Calu3 (cell line): ENCODE results near the gene FKBP1B. TPM values are rescaled to one million over a fixed set of nuclear protein-coding genes. Genes with fewer than 3 reads are reported as not detected.
A peak's percentile ranks its signal among the peaks of the same experiment; 100 is the strongest.

Experiments
- Bru-seq: library from RNA; stranded (reverse); fragments of 400-500 nt; gene quantifications from one replicate; lab custom pipeline; 2021; lab: Mats Ljungman, UMichigan
- BruChase-seq, 2 experiments: library from RNA; stranded (reverse); fragments of 400-500 nt; gene quantifications; one replicate each; lab custom pipeline; 2021; lab: Mats Ljungman, UMichigan
- BruUV-seq: library from RNA; stranded (reverse); fragments of 400-500 nt; replicated peaks from 2 replicates; lab custom pipeline; 2021; lab: Mats Ljungman, UMichigan
- CTCF ChIA-PET: fragments of 300-600 bp; sonication (Branson Sonifier 250); formaldehyde crosslinking; loops from one replicate; lab custom pipeline; 2022; ENCODE audit warnings: antibody characterized with exemption; lab: Charles Lee
- DNase-seq: peaks from one replicate; pipeline ENCODE4 v3.0.0; 2022
- H3K27ac Mint-ChIP-seq: one replicate; pipeline ENCODE4 v1.8.0; 2022; ENCODE audit warnings: mixed read lengths; ENCODE audit not compliant: unreplicated experiment
- H3K27me3 Mint-ChIP-seq: one replicate; pipeline ENCODE4 v1.8.0; 2022; ENCODE audit warnings: mixed read lengths; ENCODE audit not compliant: unreplicated experiment
- H3K36me3 Mint-ChIP-seq: one replicate; pipeline ENCODE4 v1.8.0; 2022; ENCODE audit warnings: mild to moderate bottlenecking, moderate library complexity, mixed read lengths; ENCODE audit not compliant: insufficient read depth, unreplicated experiment
- H3K4me1 Mint-ChIP-seq: one replicate; pipeline ENCODE4 v1.8.0; 2022; ENCODE audit warnings: mild to moderate bottlenecking, low read depth, mixed read lengths; ENCODE audit not compliant: unreplicated experiment
- H3K4me3 Mint-ChIP-seq: one replicate; pipeline ENCODE4 v1.8.0; 2022; ENCODE audit warnings: mild to moderate bottlenecking, low read depth, moderate library complexity, mixed read lengths; ENCODE audit not compliant: unreplicated experiment
- H3K9me3 Mint-ChIP-seq: one replicate; pipeline ENCODE4 v1.8.0; 2022; ENCODE audit warnings: low read depth, mixed read lengths; ENCODE audit not compliant: unreplicated experiment
- CTCF ChIP-seq: fragments of 200-600 bp; IDR thresholded peaks from one replicate; pipeline ENCODE4 v1.8.0; 2022; ENCODE audit warnings: antibody characterized with exemption; ENCODE audit not compliant: unreplicated experiment
- intact Hi-C: fragments of 100-400 bp; cut with micrococcal nuclease; formaldehyde crosslinking; loops from one replicate; pipeline ENCODE4 v1.10.0; 2022; ENCODE audit not compliant: unreplicated experiment
- long read RNA-seq: library from polyadenylated mRNA; stranded (forward); transcript quantifications from one replicate; pipeline ENCODE4 v2.0.0, GENCODE V29; 2022
- total RNA-seq: library from RNA; stranded (reverse); gene quantifications from 2 replicates; pipeline ENCODE4 v1.2.3, GENCODE V29; 2022

FKBP1B gene
- total RNA-seq (5.9 and 8.2 TPM in 2 replicates), Bru-seq, nascent RNA (percentile 30 among the genes with signal in this experiment), BruChase-seq, experiment 1, labeled RNA remaining after a 6-hour chase (percentile 40 among the genes with signal in this experiment), BruChase-seq, experiment 2, labeled RNA remaining after a 2-hour chase (percentile 43 among the genes with signal in this experiment)
- long read RNA-seq, transcript FKBP1B-201 (4 exons, 952 nt) = major isoform, 6 of 11 reads
- long read RNA-seq, partial matches to known transcripts = 0 of 11 reads
- long read RNA-seq, other reads (novel, unspliced or antisense) = 3 of 11 reads

GRCh38 chr2:24049485-24050021 lies at the start of gene FKBP1B:
FKBP1B (plus strand) TSS chr2:24049741; CDS start chr2:24049850, 109 bp downstream.
- CTCF ChIA-PET = interaction anchor here (1.0 to 1.4 kb wide), 3 partner anchors 16 to 123 kb away, joined by 4 to 5 read pairs (median 4); partner anchors contain the start of genes ATAD2B and SF3B6
- BruUV-seq = no TSS peak
- DNase-seq = peak; percentile 75
- Mint-ChIP-seq H3K4me1 (peaks cover 9% of the 10 kb centered on the region), H3K27me3 (no peaks in the 10 kb centered on the region), H3K4me3 (no peak within 1 kb of the TSS), H3K9me3 (no peaks in the 10 kb centered on the region), H3K36me3 (peaks cover 29% of the 10 kb centered on the region), H3K27ac (peak within 1 kb of the TSS; percentile 63)
- TF ChIP-seq CTCF = no peak
- intact Hi-C loops = no loop called here

- no peaks in the 10 kb centered on the region for H3K9me3 Mint-ChIP-seq
- CTCF ChIA-PET = no interaction called here
- H3K36me3 Mint-ChIP-seq = no peaks in the 10 kb centered on the region
- BruUV-seq = no TSS peak
- H3K4me3 Mint-ChIP-seq = no peak overlapping the region
- peaks cover 9% of the 10 kb centered on the region for H3K4me1 Mint-ChIP-seq
- TF ChIP-seq CTCF = no peak
- H3K27me3 Mint-ChIP-seq = peaks cover 32% of the 10 kb centered on the region
- no peak for DNase-seq
- intact Hi-C loops = no loop called here
- no peak overlapping the region for H3K27ac Mint-ChIP-seq
Measured at GRCh38 chr2:24007693-24008092, 41.8 kb upstream of the FKBP1B start.

GRCh38 chr2:24008672-24009366 lies 40.7 kb upstream of the FKBP1B start:
- no peak for DNase-seq
- CTCF ChIA-PET = no interaction called here
- Mint-ChIP-seq H3K4me3 (peak overlapping the region; percentile 51), H3K27ac (no peak overlapping the region), H3K4me1 (peaks cover 9% of the 10 kb centered on the region), H3K27me3 (peaks cover 37% of the 10 kb centered on the region), H3K9me3 (no peaks in the 10 kb centered on the region), H3K36me3 (no peaks in the 10 kb centered on the region)
- TF ChIP-seq CTCF = no peak
- intact Hi-C loops = no loop called here
- no TSS peak for BruUV-seq

GRCh38 chr2:24009367-24009679 lies 40.2 kb upstream of the FKBP1B start:
- H3K4me3 Mint-ChIP-seq = peak overlapping the region; percentile 51
- peaks cover 37% of the 10 kb centered on the region for H3K27me3 Mint-ChIP-seq
- no peak for TF ChIP-seq CTCF
- intact Hi-C loops = no loop called here
- DNase-seq = no peak
- CTCF ChIA-PET = no interaction called here
- H3K9me3 Mint-ChIP-seq = no peaks in the 10 kb centered on the region
- H3K27ac Mint-ChIP-seq = no peak overlapping the region
- peaks cover 9% of the 10 kb centered on the region for H3K4me1 Mint-ChIP-seq
- no TSS peak for BruUV-seq
- H3K36me3 Mint-ChIP-seq = no peaks in the 10 kb centered on the region
